ENCODE results near the gene FAM124B. TPM values are rescaled to one million over a fixed set of nuclear protein-coding genes. Genes with fewer than 3 reads are reported as not detected.

The FAM124B gene
- polyA plus RNA-seq, 3 donors: 1.8 to 2.1 (median 2.0) TPM

DNA sequence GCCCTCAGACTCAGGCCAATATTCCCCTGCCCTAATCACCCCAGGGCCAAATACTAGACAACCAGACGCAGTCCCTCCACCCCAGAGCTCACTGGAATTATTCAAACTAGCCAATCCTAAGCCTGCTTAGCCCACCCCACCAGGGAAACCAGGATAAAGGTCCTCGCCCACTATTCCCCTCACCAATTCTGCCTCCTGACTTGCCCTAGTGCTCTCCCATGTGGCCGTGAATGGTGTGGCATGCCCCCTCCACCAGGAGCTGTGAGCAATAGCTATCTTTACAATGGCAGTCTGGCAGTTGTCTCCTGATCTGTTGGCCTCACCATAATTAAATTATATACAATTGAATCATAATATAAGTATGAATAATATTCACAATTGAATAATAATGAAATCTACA is 42.3 kb downstream of the FAM124B start:
- Histone ChIP-seq H3K4me2 (replicated peaks; ENCODE audit: extremely low read depth, low read length, poor library complexity, severe bottlenecking) (no peak overlapping the region), H3K36me3 (replicated peaks in 1 of 2; ENCODE audit: control insufficient read depth in 1 of 2, insufficient read depth in 2 of 2, low read length in 2 of 2) (no peaks in the 10 kb centered on the region), H2AFZ (ENCODE audit: insufficient read depth, low read depth, low read length, poor library complexity, severe bottlenecking) (no peak overlapping the region), H3K4me1 (ENCODE audit: control insufficient read depth in 1 of 2, insufficient read depth in 2 of 2, low read length in 2 of 2) (peaks cover 0 to 4% of the 10 kb centered on the region in 2 donors), H3K79me2 (ENCODE audit: insufficient read depth, low read length) (no peaks in the 10 kb centered on the region), H3K27ac (ENCODE audit: low read depth in 1 of 2, low read length in 2 of 2) (no peak overlapping the region), H3K9me3 (replicated peaks in 1 of 2; ENCODE audit: control insufficient read depth in 1 of 2, insufficient read depth in 1 of 2, low read length in 2 of 2) (no peaks in the 10 kb centered on the region), H3K4me3 (replicated peaks in 1 of 3; ENCODE audit: low read depth in 2 of 3, low read length in 3 of 3) (no peak overlapping the region), H4K20me1 (ENCODE audit: insufficient read depth, low read length) (no peaks in the 10 kb centered on the region), H3K27me3 (ENCODE audit: control insufficient read depth in 2 of 2, insufficient read depth in 2 of 2, low read length in 2 of 2) (no peaks in the 10 kb centered on the region), H3K9ac (ENCODE audit: insufficient read depth, low read length, poor library complexity, severe bottlenecking) (no peak overlapping the region)
- H3K4me1 Mint-ChIP-seq: peaks cover 5% of the 10 kb centered on the region
- no peaks in the 10 kb centered on the region for H3K36me3 Mint-ChIP-seq
- 75% methylated on average over 2 of the region's 3 CpGs for WGBS (ENCODE audit: insufficient coverage)
- no peak overlapping the region for H3K4me3 Mint-ChIP-seq
- H3K27ac Mint-ChIP-seq: no peak overlapping the region
- no peak for DNase-seq
- peaks cover under 1 to 2% (median 1%) of the 10 kb centered on the region in 3 donors for H3K27me3 Mint-ChIP-seq (ENCODE audit: low read depth in 3 of 3)
- intact Hi-C loops (cut with micrococcal nuclease): loop anchor here (5.0 to 10.0 kb wide), 4 partner anchors 93 to 1305 kb away; no protein-coding TSS in a partner anchor
- TF ChIP-seq, protein P1, sequence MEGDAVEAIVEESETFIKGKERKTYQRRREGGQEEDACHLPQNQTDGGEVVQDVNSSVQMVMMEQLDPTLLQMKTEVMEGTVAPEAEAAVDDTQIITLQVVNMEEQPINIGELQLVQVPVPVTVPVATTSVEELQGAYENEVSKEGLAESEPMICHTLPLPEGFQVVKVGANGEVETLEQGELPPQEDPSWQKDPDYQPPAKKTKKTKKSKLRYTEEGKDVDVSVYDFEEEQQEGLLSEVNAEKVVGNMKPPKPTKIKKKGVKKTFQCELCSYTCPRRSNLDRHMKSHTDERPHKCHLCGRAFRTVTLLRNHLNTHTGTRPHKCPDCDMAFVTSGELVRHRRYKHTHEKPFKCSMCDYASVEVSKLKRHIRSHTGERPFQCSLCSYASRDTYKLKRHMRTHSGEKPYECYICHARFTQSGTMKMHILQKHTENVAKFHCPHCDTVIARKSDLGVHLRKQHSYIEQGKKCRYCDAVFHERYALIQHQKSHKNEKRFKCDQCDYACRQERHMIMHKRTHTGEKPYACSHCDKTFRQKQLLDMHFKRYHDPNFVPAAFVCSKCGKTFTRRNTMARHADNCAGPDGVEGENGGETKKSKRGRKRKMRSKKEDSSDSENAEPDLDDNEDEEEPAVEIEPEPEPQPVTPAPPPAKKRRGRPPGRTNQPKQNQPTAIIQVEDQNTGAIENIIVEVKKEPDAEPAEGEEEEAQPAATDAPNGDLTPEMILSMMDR (IDR thresholded peaks at IDR 0.05): peak; percentile 21
- H3K9me3 Mint-ChIP-seq: peaks cover 0 to 4% (median 0%) of the 10 kb centered on the region in 7 donors

DNA sequence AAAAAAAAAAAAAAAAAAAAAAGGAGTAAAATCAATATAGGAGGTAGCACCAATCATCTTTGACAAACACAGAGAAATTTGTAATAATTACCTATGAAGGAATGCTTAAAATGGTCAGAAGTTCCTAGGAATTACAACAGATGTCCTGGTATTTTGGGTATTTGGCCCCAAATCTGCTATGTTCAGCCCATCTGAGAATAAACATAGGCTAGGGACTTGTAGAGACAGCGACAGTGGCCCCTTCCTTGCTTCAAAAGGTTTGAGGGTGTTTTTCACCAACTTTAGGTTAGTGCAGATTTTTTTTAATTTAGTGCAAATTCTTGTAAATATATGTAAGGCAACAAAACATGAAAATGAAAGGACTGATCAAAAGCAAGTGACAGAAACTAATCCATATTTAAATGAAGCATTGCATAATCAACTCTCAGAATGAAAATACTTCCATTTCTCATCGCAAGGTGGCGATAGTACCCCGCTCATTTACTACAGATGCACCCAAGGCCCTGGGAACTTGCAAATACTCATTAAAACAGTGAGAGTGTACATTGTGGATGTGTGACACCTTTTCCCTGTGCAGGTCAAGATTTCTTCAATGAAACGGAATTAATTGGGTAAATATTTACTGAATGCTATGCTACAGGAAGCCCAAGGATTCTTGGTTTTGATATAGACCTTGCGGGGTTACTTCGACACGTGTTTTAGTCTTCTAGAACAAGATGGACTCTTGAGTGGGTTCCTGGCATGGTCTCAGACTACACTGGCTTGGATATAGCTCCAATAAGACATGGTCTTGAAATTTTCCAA is 44.6 kb downstream of the FAM124B start:
- Histone ChIP-seq H3K9me3 (replicated peaks in 1 of 2; ENCODE audit: control insufficient read depth in 1 of 2, insufficient read depth in 1 of 2, low read length in 2 of 2) (no peaks in the 10 kb centered on the region), H3K4me2 (replicated peaks; ENCODE audit: extremely low read depth, low read length, poor library complexity, severe bottlenecking) (no peak overlapping the region), H3K36me3 (replicated peaks in 1 of 2; ENCODE audit: control insufficient read depth in 1 of 2, insufficient read depth in 2 of 2, low read length in 2 of 2) (no peaks in the 10 kb centered on the region), H3K27ac (ENCODE audit: low read depth in 1 of 2, low read length in 2 of 2) (no peak overlapping the region), H3K4me3 (replicated peaks in 1 of 3; ENCODE audit: low read depth in 2 of 3, low read length in 3 of 3) (no peak overlapping the region), H3K27me3 (ENCODE audit: control insufficient read depth in 2 of 2, insufficient read depth in 2 of 2, low read length in 2 of 2) (no peaks in the 10 kb centered on the region), H4K20me1 (ENCODE audit: insufficient read depth, low read length) (no peaks in the 10 kb centered on the region), H3K79me2 (ENCODE audit: insufficient read depth, low read length) (no peaks in the 10 kb centered on the region), H3K9ac (ENCODE audit: insufficient read depth, low read length, poor library complexity, severe bottlenecking) (no peak overlapping the region), H2AFZ (ENCODE audit: insufficient read depth, low read depth, low read length, poor library complexity, severe bottlenecking) (no peak overlapping the region), H3K4me1 (ENCODE audit: control insufficient read depth in 1 of 2, insufficient read depth in 2 of 2, low read length in 2 of 2) (peaks cover 0 to 4% of the 10 kb centered on the region in 2 donors)
- DNase-seq: peak; percentile 64 to 74 (median 65)
- H3K27ac Mint-ChIP-seq: no peak overlapping the region
- intact Hi-C loops (cut with micrococcal nuclease): loop anchor here (2.0 to 10.0 kb wide), 5 partner anchors 95 to 1308 kb away; no protein-coding TSS in a partner anchor
- TF ChIP-seq, protein P1 (IDR thresholded peaks at IDR 0.05): peak; percentile 88
- H3K9me3 Mint-ChIP-seq: peaks cover 0 to 3% (median 0%) of the 10 kb centered on the region in 7 donors
- peaks cover 2% of the 10 kb centered on the region for H3K4me1 Mint-ChIP-seq
- no peaks in the 10 kb centered on the region for H3K36me3 Mint-ChIP-seq
- H3K4me3 Mint-ChIP-seq: no peak overlapping the region
- H3K27me3 Mint-ChIP-seq (ENCODE audit: low read depth in 3 of 3): peaks cover 1 to 2% (median 2%) of the 10 kb centered on the region in 3 donors
- WGBS (ENCODE audit: insufficient coverage): 80% methylated on average over 5 of the region's 8 CpGs
